Lung (tissue), 12 donors: ENCODE results near the gene ADK. TPM values are rescaled to one million over a fixed set of nuclear protein-coding genes. Genes with fewer than 3 reads are reported as not detected.
A peak's percentile ranks its signal among the peaks of the same experiment; 100 is the strongest.
"Not testable (repeated sequence)": the region's sequence is repeated elsewhere in the genome, so short reads cannot be mapped to it uniquely, and the experiment has no call there.

Source experiments
- ATAC-seq: fragments of 200-7000 bp; cut with Tn5 transposase; one replicate; pipeline ENCODE4 v1.9.1; 2020; ENCODE audit warnings: moderate number of reproducible peaks; ENCODE audit not compliant: insufficient read depth, low FRiP score
- DNase-seq, 3 donors: peaks; one replicate each; pipeline ENCODE4 v3.0.0-alpha.2; 2013 to 2017
- H3K27ac ChIP-seq, 2 donors: one replicate each; pipeline ENCODE4 v1.5.1; 2013; ENCODE audit warnings: mild to moderate bottlenecking in 2 of 2, moderate library complexity in 2 of 2, control low read depth in 1 of 2, inconsistent platforms in 1 of 2, low read depth in 1 of 2, low read length in 1 of 2
- H3K27me3 ChIP-seq, 3 donors: one replicate each; pipeline ENCODE4 v1.5.1; 2013; ENCODE audit warnings: low read length in 2 of 3; ENCODE audit not compliant: control insufficient read depth in 3 of 3, insufficient read depth in 3 of 3
- H3K36me3 ChIP-seq, 4 donors: one replicate each; pipeline ENCODE4 v1.5.1; 2013; ENCODE audit warnings: low read length in 4 of 4, mild to moderate bottlenecking in 1 of 4, moderate library complexity in 1 of 4; ENCODE audit not compliant: control insufficient read depth in 4 of 4, insufficient read depth in 4 of 4
- H3K4me1 ChIP-seq, 5 donors: one replicate each; pipeline ENCODE4 v1.5.1; 2013; ENCODE audit warnings: low read length in 5 of 5, mild to moderate bottlenecking in 2 of 5, moderate library complexity in 1 of 5; ENCODE audit not compliant: control insufficient read depth in 5 of 5, insufficient read depth in 5 of 5
- H3K4me3 ChIP-seq: one replicate; pipeline ENCODE4 v1.5.1; 2013; ENCODE audit warnings: mild to moderate bottlenecking, control low read depth, moderate library complexity
- H3K9ac ChIP-seq, 2 donors: one replicate each; pipeline ENCODE4 v1.5.1; 2013; ENCODE audit warnings: low read length in 2 of 2, control low read depth in 1 of 2; ENCODE audit not compliant: insufficient read depth in 1 of 2
- H3K9me3 ChIP-seq, 4 donors: one replicate each; pipeline ENCODE4 v1.5.1; 2013; ENCODE audit warnings: low read length in 3 of 4, mild to moderate bottlenecking in 1 of 4, moderate library complexity in 1 of 4; ENCODE audit not compliant: control insufficient read depth in 4 of 4, insufficient read depth in 3 of 4
- CTCF ChIP-seq: IDR thresholded peaks from 2 replicates; pipeline ENCODE4 v1.5.1; 2012; ENCODE audit warnings: mild to moderate bottlenecking; ENCODE audit errors: control extremely low read depth, extremely low read depth
- WGBS, 2 donors: extraction: QIAGEN DNeasy Blood & Tissue Kit; methylation state at CpG; one replicate each; pipeline ENCODE4 v1.1.7; 2013; 5-methylcytosine and 5-hydroxymethylcytosine counted together
- polyA plus RNA-seq, 2 donors: library from polyadenylated mRNA; stranded (reverse); fragments of 200-250 nt; gene quantifications; one replicate each; pipeline ENCODE4 v1.2.1, GENCODE V29; 2013
- total RNA-seq, 2 donors: library from RNA; depleted of rRNA in 1 of 2; stranded (reverse); fragments of >200 nt in 1 of 2; gene quantifications; one replicate each; pipeline ENCODE4 v1.2.1, GENCODE V29; 2014 to 2021
- donor health status: control.
- donor health status: control.
- donor health status: Bipolar disorder and iron deficiency.
- donor health status: healthy.
- donor health status: DM: yes; HTN: yes; CAD: no.

The ADK gene
- total and polyA plus RNA-seq, 4 donors, result 31.6 to 82.3 (median 42.9) TPM

- Histone ChIP-seq H3K4me3 (no peak overlapping the region), H3K36me3 (no peaks in the 10 kb centered on the region), H3K9me3 (no peaks in the 10 kb centered on the region), H3K27ac (peak overlapping the region in 1 of 2 donors; percentile 70), H3K4me1 (peaks cover 0 to 13% (median 5%) of the 10 kb centered on the region in 5 donors), H3K27me3 (no peaks in the 10 kb centered on the region), H3K9ac (no peak overlapping the region)
- ATAC-seq, result no peak
- TF ChIP-seq CTCF, result no peak
- DNase-seq, result peak; percentile 29 to 64 (median 33)
- WGBS, 2 donors, result 77 to 78% methylated on average over 1 of the region's 1 CpG
Observed at GRCh38 chr10:74293686-74294371, 142.8 kb downstream of the ADK start.

DNA sequence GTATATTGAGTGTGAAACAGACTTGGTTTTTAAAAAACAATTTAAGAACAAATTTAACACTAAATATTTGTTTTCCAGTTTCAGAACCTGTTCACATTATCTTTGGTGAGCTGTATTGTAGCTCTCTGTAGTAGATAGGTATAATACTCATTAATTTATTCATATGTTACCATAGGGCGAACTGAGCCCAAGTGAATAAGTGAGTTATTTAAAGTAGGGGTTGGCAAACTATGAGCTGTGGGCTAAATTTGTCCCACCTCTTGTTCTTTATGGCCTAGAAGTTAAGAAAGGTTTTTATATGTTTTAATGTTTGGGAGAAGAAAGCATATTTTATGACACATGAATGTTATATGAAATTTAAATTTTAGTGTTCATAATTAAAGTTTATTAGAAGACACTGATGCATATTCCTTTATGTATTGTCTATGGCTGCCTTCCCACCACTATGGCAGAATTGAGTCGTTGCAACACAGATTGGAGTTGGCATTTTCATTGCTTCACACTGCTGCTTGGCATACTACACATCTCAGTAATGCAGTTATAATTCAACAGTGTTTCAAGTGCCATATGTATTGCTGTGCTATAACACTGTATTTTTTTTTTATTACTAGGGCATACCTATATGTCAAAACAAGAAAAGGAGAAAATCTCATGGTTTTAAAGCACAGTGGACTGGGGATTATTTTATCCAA lies 146.5 kb downstream of the ADK start:
- no peak for DNase-seq
- no peak for TF ChIP-seq CTCF
- H3K27me3 ChIP-seq, result no peaks in the 10 kb centered on the region
- H3K36me3 ChIP-seq, result no peaks in the 10 kb centered on the region
- H3K4me3 ChIP-seq, result no peak overlapping the region
- no peak overlapping the region for H3K9ac ChIP-seq
- no peak overlapping the region for H3K27ac ChIP-seq
- ATAC-seq, result no peak
- 84 to 90% methylated on average over 2 of the region's 2 CpGs for WGBS, 2 donors
- H3K4me1 ChIP-seq, result peaks cover 0 to 3% (median 0%) of the 10 kb centered on the region in 5 donors
- no peaks in the 10 kb centered on the region for H3K9me3 ChIP-seq

GRCh38 chr10:74300074-74300621 lies 149.1 kb downstream of the ADK start:
- H3K4me1 ChIP-seq, DNase-seq, H3K9ac ChIP-seq, H3K4me3 ChIP-seq, H3K27me3 ChIP-seq, H3K36me3 ChIP-seq, ATAC-seq, H3K27ac ChIP-seq, H3K9me3 ChIP-seq: not testable (repeated sequence)
- 50 to 92% methylated on average over 2 of the region's 2 CpGs for WGBS, 2 donors

- H3K4me1 ChIP-seq, result no peaks in the 10 kb centered on the region
- ATAC-seq, result no peak
- H3K9ac ChIP-seq, result no peak overlapping the region
- H3K4me3 ChIP-seq, result no peak overlapping the region
- no peaks in the 10 kb centered on the region for H3K27me3 ChIP-seq
- no peaks in the 10 kb centered on the region for H3K36me3 ChIP-seq
- TF ChIP-seq CTCF, result no peak
- no peak overlapping the region for H3K27ac ChIP-seq
- DNase-seq, result no peak
- WGBS, 2 donors, result 0 to 67% methylated on average over 1 of the region's 1 CpG
- no peaks in the 10 kb centered on the region for H3K9me3 ChIP-seq
Observed at GRCh38 chr10:74300666-74301065, 149.6 kb downstream of the ADK start.
